Suppressor macrophage treated with lipopolysaccharide for 4 hours (primary cell): ENCODE data around the gene ALOXE3.
A peak's percentile ranks its signal among the peaks of the same experiment; 100 is the strongest.

Source experiments
- DNase-seq: peaks from one replicate; pipeline ENCODE4 v3.0.0-alpha.2; 2020

Gene ALOXE3

DNA sequence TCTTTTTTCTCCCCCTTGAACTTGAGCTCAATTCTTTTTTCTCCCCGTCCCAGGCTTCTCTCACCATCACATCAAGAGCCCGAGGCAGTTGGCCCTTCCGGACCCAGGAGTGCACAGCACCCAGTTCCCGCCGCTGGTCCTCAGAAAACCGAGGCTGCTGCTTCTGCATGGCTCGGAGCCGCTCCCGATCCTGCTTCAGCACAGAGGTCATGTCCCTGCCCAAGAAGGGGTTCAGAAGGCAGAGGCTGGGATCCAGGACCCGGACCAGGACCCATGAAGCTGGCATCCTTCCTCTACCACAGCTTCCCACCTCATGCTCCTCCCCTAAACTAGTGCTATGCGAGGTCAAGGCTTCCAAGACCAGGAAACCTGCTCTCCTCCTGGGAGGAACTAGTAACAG, 23.4 kb upstream of the ALOXE3 start:
- no peak for DNase-seq

DNA sequence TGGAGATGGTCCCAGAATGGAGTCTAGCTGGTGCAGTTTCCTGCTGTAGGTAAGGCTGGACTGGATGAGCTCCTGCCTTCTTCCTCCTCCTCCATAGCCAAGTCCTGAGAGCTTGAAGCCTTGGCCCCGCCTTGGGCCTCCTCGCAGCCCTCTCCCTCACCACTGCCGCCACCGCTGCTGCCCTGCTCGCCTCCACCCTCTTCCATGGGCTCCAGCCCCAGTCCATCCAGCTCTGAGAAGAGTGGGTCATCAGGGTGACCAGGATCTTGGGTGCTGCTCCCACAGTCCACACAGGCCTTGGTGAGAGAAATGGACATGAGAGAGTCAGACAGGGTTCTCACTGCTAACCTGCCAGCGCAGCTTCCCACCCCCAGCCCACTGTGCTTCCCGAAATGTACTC, 22.7 kb upstream of the ALOXE3 start:
- DNase-seq, result no peak

DNA sequence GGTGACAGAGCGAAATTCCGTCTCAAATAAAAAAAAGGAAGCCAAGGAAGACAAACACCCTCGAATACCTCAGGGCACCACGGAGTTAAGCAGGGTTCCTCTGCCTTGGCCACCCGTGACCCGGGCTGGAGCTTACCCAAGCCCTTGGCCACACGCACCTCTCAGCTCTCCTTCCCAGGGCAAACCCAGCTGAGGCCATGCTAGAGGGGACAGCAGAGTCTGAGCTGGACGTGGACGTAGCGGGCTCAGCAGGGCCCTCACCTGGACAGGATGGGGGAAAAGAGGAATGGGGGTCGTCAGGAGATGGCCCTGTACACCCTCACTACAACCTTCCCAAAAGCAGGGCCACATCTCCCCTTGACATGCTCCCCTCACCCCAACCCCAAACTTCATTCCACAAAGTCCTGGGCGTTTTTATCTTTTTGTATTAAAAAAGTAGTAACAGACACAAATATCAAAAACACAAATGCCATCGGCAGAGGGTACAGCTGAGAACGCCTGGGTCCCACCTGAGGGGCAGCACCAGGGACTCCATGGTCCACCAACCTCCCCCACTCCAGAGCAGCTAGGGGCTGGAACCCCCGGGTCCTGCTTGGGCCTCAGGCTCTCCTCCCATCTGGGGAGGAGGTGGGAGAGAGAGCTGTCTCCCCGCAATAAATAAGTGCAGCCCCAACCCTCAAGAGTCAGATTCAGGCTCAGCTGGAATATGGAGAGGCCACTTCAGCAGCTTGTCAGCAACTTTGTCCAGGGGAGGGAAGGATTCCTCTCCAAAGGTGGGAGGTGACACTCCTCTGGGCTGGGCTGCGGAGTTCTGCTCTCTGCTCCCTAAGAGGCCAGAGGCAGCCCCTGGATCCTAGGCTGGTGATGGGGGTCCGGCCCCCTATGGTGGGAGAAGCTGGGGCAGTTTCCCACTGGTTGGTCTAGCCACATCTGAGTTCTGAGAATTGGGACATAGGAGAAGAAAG, 22.0 kb upstream of the ALOXE3 start:
- DNase-seq, result no peak

DNA sequence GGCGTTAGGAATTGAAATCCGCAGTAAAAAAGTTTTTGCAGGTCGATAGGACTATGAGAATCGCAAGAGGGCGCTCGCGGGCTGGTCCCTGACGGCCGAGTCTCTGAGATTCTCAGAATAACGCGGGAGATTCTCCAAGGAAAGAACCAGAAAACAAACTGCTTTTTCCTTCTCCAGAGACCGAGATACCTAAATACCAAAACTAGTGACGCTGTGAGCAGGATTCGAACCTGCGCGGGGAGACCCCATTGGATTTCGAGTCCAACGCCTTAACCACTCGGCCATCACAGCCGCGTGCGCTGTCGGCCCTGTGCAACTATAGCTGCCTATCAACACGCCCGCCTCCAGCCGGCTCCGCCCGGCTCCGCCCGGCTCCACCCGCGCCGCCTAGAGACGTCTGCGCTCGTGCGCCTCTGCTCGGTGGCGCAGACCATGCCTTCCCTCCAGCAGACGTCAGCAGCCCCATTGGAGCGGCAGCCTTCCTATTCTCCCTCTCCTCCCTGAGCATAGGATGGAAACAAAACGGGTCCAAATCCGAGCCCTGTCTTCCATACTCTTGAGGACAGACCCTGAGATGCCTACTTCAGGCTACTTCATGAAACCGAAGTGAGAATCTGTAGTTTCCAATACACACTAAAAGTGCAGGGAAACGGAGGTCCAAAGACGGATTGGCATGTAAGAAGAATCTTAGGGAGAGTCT, 20.5 kb upstream of the ALOXE3 start:
- peak; percentile 98 for DNase-seq

DNA sequence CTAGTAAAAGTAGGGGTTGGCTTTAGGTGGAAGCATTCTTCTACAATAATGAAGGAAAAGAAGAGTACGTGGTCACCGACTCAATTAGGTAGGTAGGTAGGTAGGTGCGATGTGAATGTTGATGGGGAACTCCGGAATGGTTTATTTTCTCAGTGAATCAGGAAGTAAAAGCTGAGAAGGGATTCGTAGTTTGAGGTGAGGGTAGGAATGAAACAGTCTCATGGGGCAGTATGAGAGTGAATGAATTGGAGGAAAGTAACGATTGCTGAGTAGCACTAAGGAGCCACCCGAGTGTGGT, 20.0 kb upstream of the ALOXE3 start:
- no peak for DNase-seq

DNA sequence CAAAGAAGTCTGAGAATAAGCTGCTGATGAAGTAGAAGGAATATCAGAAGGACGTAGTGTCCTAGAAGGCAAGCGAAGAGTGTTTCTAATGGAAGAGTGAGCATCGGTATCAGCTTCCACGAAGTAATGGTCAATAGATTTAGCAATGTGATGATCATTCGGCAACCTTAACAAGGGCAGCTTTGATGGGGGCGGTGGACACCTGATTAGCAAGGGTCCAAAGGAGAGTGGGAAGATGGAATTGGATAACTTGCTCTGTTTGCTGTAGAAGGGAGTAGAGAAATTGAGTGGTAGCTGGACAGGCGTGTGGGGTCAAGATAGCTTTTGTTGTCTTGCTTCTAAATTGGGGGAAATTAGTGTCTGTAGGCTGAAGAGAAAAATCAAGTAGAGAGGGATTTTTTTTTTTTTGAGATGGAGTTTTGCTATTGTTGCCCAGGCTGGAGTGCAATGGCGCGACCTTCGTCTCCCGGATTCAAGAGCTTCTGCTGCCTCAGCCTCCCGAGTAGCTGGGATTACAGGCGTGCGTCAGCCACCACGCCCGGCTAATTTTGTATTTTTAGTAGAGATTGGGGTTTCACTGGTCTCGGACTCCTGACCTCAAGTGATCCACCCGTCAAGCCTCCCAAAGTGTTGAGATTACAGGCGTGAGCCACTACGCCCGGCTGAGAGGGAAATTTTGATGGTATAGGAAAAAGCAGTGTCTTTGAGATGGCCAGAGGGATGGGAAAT, 19.5 kb upstream of the ALOXE3 start:
- no peak for DNase-seq

DNA sequence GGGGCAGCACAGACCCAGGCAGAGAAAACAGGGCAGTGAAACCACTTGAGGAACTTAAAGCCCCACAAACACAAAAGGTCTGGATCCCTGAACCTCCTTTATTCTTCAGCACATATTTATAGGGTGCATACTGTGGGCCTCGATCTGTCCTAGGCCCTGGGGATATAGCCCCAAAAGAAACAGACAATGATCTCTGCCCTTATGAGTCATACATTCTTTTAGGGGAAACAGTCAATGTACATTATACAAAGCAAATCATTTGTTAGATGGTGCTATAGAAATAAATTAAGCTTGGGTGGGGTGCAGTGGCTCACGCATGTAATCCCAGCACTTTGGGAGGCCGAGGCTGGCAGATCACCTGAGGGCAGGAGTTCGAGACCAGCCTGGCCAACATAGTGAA, 15.6 kb upstream of the ALOXE3 start:
- DNase-seq, result no peak

DNA sequence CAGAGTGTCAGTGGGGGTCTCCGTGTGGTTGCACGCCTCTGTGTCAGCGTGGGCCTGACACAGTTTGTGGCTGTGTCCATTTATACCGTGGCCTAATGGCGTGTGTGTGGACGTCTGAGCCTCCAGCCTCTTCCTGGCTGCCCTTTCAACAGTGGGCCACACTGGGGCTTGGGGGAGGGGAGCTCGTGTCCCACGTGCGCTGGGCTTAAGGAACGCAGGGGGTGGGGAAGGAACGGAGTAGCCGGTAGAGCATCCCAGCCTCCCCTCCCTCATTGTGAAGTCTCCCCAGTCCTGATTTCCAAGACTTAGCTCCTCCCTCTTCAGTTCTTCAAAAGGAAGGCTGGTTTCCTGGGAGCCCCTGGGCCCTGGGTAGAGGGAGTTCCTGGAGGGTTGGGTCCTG, 15.1 kb upstream of the ALOXE3 start:
- no peak for DNase-seq

DNA sequence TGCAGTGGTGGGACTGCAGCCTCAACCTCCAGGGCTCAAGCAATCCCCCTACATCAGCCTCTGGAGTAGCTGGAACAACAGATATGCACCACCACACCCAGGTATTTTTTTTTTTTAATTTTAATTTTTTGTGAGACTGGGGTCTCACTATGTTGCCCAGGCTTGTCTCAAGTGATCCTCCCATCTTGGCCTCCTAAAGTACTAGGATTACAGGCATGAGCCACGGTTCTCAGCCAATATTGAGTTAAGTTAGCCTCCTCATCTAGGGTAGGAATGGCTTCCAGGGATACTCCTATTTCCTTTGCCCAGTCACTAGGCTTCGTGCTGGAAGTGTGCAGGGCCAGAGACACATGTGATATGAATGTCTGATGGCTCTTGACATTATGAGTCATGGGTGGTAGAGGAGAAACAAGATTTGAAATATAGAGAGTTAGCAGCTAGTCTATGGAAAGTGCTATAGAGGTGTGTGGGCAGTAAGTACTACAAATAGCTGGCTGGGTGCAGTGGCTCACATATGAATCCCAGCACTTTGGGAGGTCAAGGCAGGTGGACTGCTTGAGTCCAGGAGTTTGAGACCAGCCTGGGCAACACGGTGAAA, 13.6 kb upstream of the ALOXE3 start:
- no peak for DNase-seq

DNA sequence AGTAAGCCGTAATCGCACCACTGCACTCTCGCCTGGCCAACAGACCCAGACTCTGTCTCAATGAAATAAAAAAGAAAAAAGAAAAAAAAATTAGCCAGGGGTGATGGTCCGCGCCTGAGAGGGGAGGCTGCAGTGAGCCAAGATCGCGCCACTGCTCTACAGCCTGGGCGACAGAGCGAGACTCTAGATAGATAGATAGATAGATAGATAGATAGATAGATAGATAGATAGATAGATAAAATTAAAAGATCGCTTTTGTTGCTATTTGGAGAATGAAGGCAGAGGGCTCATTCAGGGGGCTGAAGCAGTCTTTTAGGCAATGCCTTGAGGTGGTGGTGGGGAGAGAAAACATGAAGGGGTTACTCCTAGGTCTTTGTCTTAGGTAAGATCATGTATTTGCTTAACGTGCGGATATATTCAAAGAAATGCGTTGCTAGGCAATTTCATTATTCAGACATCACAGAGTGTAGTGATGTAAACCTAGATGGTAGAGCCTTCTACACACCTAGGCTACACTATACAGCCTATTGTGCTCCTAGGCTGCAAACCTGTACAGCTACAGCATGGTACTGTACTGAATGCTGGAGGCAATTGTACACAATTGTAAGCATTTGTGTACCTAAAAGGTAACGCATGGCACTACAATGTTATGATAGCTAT, 9.9 kb upstream of the ALOXE3 start:
- DNase-seq, result no peak

DNA sequence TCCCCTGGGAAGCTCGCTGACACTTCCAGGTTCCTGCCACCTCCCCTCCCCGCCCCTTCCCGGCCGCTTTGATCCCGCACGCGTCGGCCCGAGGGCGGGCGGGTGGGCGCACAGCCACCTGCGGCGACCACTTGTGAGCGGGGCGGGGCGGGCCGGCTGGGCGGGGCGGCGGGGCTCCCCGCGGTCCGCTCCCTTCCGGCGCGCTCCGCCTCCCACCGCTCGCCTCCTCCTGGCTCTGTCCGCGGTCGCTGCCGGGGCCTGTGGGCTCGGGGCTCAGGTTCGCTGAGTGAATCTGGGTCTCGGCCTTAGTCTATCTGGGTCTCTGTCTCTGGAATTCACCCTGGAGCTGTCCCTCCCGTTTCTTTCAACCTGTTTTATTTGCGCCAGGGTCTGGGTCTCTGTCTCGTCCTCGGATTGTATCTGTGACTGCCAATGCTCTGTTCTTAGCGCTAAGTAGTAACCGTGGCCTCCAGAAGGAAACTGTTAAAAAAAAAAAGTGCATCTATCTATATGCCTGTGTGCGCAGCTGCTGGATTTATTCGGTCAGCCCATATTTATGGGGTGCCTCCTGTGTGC, 8.3 kb upstream of the ALOXE3 start:
- peak; percentile 42 for DNase-seq

DNA sequence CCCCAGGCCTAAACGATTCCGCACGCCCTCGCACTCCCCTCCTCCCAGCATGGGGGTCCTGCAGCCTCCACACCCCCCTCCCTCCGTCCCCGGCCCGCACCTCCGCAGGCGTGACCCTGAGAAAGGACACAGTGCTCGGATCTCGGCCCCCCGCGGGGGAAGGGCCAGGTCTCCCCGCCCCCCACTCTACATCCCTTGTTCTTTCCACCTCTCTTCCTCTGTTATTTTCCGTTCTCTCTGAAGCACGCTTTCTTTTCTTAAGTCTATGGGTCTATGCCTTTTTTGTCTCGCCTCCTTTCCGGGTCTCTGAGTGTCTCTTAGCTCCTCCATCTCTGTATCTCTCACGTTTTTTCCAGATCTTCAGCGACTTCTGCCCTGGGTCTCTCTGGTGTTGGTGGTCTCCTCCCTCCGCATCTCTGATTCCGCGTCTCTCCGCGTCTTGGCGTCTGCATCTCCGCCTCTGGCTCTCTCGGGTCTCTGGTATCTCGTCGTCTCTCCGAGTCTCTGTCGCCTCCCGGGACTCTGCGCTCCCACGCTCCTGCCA, 7.7 kb upstream of the ALOXE3 start:
- no peak for DNase-seq

DNA sequence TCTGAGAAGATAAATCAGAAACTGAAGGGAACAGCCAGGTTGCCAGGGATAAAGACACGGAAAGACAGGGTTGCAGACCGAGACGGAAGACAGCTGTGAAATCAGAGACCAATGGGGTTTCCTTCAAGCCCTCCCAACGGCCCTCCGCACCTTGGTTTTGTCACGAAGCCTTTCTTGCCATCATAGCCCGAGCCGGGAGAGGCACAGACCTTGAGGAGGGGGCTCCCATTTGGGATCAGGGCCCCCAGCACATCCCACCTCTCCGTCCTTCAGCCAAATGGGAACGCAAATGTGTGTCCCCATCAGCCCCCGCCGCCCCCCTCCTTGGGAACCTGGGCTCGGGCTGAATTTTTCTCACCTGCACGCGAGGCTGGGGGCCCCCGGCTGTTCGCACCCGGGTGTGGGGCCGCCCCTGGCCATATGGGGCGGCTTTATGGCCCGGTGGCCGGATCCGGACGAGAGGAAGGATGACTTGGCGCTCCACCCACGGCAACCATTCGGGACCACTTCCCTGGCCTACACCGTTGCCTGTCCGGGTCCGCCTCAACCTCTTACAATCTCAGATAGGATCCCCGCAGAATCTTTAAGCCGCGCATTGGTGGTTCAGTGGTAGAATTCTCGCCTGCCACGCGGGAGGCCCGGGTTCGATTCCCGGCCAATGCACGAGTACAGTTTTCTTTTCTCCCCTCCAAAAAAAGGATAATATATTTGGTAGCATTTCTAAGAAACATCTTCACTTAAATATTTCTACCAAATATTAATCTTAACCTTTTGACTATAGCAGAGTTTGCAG, 7.0 kb upstream of the ALOXE3 start:
- peak; percentile 81 for DNase-seq

DNA sequence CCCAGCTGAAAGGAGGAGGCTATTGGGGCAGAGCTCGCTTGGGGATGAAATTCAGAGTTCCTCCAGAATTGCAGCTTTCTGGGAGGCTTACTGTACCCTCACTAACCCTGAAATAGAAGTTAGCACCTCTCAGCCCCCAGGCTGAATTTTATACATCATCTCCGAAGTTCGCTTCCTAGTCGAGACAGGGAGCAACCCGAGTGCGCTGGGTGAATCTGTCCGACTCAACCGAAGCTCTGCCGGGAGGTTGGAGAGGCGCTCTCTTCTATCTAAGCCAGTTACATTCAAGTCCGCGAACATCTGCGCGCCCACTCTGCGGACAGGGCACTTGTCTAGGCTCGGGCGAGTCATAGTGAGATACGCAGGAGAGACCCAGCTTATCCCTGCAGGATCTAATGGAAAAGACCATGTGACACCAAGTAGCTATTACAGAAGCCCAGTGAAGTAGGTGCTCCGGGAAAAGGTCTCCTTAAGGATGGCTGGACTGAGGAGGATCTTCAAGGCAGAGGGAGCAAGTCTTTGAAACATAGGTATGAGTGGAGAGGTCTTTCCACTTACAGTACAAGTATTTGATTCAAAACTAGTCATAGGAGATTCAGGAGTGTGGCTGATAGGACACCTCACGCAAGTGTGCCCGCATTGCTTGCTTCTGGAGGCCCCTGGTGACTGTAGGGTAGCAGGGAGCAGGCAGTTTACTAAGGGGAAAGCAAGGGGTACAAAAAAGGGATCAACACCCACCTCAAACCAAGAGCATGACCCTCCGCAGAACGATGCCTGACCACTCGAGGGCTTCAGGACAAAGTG, 6.2 kb upstream of the ALOXE3 start:
- no peak for DNase-seq

DNA sequence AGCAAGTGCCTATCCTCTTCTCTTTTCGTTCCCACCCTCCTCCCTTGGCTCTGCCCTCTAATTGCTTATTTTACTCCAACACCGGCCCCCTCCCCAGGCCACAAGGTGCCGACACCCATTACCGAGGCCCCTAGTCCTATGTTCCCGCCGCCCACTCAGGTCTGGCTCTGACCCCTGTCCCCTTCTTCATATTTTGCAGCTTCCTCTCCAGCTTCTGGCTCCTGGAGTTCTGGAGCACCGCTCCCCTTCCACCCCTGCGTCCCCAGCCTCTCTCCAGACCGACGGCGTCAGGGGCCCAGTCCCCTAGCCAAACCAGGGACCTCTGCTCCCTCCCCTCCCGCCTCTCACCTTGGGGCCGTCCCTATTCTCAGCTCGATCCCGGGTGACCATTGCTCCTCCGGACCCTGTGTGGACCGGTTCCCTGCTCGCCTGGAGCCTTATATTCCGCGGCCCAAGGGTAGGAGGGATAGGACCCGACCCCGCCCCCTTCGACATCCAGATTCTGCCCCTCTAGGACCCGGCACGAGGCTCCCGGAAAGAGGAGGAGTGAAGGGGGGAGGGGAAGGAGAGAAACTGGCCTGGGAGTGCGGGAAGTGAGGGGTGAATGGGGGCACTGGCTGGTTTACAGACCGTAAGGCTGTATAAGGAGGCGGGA, 5.5 kb upstream of the ALOXE3 start, which contains the start of gene HES7:
Gene HES7 (minus strand): TSS at position 412 of the 655 bp plus-strand sequence. CDS start 22 bp downstream, at position 390.
- no peak for DNase-seq

DNA sequence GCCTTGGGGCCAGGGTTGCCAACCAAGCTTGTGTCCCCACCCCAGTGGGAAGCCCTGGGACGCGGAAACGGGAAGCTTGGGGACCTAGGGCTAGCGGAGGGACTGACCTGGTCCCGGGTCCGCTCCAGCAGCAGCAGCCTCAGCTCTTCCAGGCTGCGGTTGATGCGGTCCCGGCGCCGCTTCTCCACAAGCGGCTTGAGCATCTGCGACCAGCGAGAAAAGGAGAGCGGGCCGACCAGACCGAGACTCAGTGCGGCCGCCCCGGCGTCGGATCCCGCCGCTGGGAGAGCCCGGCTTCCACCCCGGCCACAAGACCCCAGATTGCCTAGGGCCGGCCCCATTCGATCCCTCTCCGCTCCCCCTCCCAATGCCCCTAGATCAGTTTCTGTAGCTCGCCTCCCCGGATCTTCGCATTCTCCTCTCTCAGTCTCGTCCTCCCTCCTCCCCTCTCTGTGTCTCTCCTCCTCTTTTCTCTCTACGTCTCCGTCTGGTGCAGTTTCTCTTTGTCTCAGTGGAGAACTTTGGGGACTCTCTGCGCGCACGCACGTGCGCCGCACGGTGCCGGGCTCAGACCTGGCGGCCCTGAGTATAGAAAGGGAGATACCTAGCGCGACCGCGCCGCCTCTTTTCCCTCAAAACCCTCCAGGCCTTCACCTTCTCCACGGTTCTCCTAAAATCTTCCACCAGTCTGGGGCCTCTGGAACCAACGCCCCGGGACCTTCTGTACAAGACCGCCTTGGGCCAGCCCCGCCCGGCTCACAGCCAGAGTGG, 4.8 kb upstream of the ALOXE3 start:
- no peak for DNase-seq

DNA sequence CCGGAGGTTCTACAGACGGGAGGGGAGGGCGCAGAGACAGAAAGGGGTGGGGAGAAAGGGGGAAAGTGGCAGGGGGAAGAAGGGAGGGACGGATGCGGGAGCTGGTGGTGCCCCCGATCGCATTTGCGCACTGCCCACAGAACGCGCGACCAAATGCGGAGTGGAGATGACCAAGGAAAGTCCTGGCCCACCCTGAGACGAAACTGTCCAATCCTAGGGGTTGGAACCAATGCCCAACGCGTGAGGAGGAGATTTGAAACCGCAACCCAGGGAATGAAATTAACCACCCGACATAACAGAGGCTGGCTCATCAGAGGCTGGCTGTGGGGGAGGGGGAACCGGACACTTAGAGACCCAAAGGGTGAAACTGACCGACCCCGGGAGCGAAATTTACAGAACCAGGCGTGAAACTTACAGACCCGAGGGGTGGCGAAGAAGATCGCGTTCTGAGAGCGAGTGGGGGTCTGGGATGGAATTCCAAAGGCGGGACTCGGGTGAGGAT, 4.2 kb upstream of the ALOXE3 start:
- DNase-seq, result peak; percentile 51

DNA sequence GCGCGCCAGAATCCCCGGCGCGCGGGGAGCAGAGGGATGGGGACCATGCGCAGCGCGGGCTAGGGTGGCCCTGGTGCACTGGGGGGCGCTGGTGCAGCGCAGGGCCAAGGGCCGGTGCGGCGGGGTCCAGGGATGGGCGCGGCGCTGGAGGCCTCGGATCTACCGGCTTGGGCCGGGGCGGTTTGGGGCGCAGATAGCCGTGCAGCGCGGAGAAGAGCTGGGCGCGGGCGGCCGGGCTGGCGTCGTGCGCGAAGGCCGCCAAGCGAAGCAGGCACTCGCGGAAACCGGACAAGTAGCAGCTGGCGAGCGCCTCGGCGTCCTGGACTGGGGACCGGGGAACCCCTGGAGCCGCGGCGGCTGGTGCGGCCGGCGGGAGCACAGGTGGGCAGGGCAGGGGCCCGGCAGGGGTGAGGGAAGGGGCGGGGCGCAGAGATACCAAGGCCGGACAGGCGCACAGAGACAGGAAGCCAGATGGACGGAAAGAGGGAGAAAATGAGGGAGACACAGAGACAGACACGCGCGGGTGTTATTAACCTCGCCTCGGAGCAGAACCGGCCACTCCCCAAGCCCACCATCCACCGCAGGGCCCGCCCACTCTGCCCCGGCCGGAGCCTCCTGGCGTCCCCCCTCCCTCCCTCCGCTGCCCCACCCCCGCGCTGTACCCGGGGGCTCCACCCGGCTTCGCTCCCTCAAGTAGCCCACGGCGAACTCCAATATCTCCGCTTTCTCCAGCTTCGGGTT, 3.5 kb upstream of the ALOXE3 start:
- DNase-seq, result peak; percentile 70
